Epithelial cell of proximal tubule (primary cell): Measurements from ENCODE around the gene LARGE1. TPM values are rescaled to one million over a fixed set of nuclear protein-coding genes. Genes with fewer than 3 reads are reported as not detected.

Experiments used
- DNase-seq: peaks from one replicate; pipeline ENCODE4 v3.0.0-alpha.2; 2011; ENCODE audit warnings: low read depth
- H3K4me3 ChIP-seq: 2 replicates; pipeline ENCODE4 v1.5.1; 2011; ENCODE audit warnings: low read depth, mild to moderate bottlenecking, low read length
- CTCF ChIP-seq: conservative IDR thresholded peaks from 2 replicates; pipeline ENCODE4 v1.5.1; 2012; ENCODE audit warnings: low read depth, mild to moderate bottlenecking, low read length
- total RNA-seq: library from RNA; depleted of rRNA; stranded (reverse); fragments of >200 nt; gene quantifications from 2 replicates; pipeline ENCODE4 v1.2.3, GENCODE V29; 2015

Gene LARGE1
- total RNA-seq, 1 donor from 2014 or later: 18.3 TPM

DNA sequence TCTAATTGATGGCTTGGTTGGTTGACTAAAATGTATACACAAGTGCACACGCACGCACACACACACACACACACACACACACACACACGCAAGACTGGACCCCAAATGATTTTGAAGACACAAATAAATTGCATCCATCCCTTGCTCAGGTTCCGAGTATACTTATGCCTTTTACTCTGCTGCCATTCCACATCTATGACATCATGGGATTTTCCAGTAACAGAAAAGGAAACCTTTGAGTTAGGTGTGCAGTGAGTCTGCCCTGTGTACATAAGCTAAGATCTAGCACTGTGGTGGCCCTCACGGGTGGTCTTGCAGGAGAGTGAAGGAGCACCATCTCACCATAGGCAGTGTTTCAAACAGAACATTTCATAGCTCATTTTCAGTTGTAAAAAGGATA, 20.5 kb upstream of the LARGE1 start:
- no peak for TF ChIP-seq CTCF
- H3K4me3 ChIP-seq: no peak overlapping the region
- DNase-seq: no peak

DNA sequence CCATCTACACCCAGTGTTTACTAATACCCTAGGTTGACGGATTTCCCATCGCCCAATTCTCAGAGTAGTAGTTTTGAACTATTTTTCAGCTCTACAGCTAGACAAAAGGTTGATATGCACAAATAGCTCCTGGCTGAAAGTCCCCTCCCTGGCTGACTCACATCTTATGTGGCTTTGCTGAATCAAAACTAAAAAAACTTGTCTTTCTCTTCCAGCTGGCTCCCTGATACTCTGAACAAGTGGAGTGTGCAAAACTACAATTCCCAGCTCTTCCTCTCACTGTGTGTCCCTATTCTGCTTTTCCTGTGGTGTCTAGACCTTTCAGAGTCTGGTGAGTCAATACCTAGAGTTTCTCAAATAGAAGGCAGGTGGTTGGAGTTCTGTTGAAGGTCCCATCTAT, 12.7 kb upstream of the LARGE1 start:
- no peak for TF ChIP-seq CTCF
- no peak for DNase-seq

GRCh38 chr22:33931406-33931805, 11.1 kb upstream of the LARGE1 start:
- no peak overlapping the region for H3K4me3 ChIP-seq
- no peak for TF ChIP-seq CTCF
- DNase-seq: no peak

More for the DNA sequence above, 12.7 kb upstream of the LARGE1 start:
- H3K4me3 ChIP-seq: no peak overlapping the region

- H3K4me3 ChIP-seq: no peak overlapping the region
- no peak for TF ChIP-seq CTCF
- DNase-seq: no peak
Measured at GRCh38 chr22:33927752-33928151, 7.5 kb upstream of the LARGE1 start.

GRCh38 chr22:33925194-33925593, 4.9 kb upstream of the LARGE1 start:
- no peak overlapping the region for H3K4me3 ChIP-seq
- no peak for TF ChIP-seq CTCF
- no peak for DNase-seq

GRCh38 chr22:33923660-33924246, 3.5 kb upstream of the LARGE1 start:
- no peak overlapping the region for H3K4me3 ChIP-seq
- no peak for DNase-seq
- TF ChIP-seq CTCF: peak; percentile 89

DNA sequence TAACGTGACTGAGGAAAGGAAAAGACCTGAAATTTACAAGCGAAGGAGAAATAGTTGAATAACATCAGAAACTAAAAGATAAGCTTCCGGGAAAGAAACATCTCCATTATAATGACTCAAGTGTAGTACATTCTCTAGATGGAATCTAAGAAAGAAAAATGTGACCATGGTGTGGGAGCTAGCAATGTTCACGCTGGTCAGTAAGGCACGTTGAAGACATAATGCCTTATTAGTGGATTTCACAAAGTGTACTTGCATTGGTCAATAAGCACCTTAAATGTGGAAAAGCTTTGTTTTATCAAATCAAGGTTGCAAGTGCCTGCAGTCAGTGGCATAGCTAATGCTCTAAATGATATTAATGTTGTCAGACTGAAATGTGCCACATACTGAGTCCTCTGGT, 2.8 kb upstream of the LARGE1 start:
- no peak for TF ChIP-seq CTCF
- H3K4me3 ChIP-seq: peak overlapping the region; percentile 77
- DNase-seq: no peak
